ENCODE measurements around the gene SMAD2. TPM values are rescaled to one million over a fixed set of nuclear protein-coding genes. Genes with fewer than 3 reads are reported as not detected.

Gene SMAD2
- total RNA-seq, 1 experiment from 2014 or later = 97.0 TPM

GRCh38 chr18:47799376-47799775 lies 131.1 kb downstream of the SMAD2 start:
- no peaks in the 10 kb centered on the region for H3K79me2 ChIP-seq (ENCODE audit: low read depth)
- H3K36me3 ChIP-seq (ENCODE audit: low read depth) = no peaks in the 10 kb centered on the region
- POLR2A ChIA-PET (ENCODE audit: unreplicated experiment) = no interaction called here
- H3K27ac ChIP-seq = no peak overlapping the region
- H3K9me3 ChIP-seq (ENCODE audit: insufficient read depth, low read depth) = no peaks in the 10 kb centered on the region
- intact Hi-C loops (cut with micrococcal nuclease; ENCODE audit: unreplicated experiment) = no loop called here
- DNase-seq = no peak
- H3F3A ChIP-seq (ENCODE audit: insufficient read depth, low read depth) = no peaks in the 10 kb centered on the region
- no TSS peak for BruUV-seq (replicated peaks)
- no peak overlapping the region for H3K4me2 ChIP-seq
- H3K4me3 ChIP-seq = no peak overlapping the region
- H4K20me1 ChIP-seq (ENCODE audit: insufficient read depth) = no peaks in the 10 kb centered on the region
- no peaks in the 10 kb centered on the region for H3K4me1 ChIP-seq (replicated peaks; ENCODE audit: insufficient read depth)
- CTCF ChIA-PET = no interaction called here
- no peak for TF ChIP-seq CTCF (conservative IDR thresholded peaks at IDR 0.05)
- no peak for TF ChIP-seq EZH2 (IDR thresholded peaks at IDR 0.05; ENCODE audit: low read depth)
- no peak overlapping the region for H2AFZ ChIP-seq
- peaks cover 14% of the 10 kb centered on the region; the same call in 1 of the 2 replicates for H3K27me3 ChIP-seq (ENCODE audit: insufficient read depth, low read depth)
- no peaks in the 10 kb centered on the region for H3K9me2 ChIP-seq (ENCODE audit: insufficient read depth)

GRCh38 chr18:47798366-47798765 lies 132.1 kb downstream of the SMAD2 start:
- TF ChIP-seq EZH2 (IDR thresholded peaks at IDR 0.05; ENCODE audit: low read depth) = no peak
- TF ChIP-seq CTCF (conservative IDR thresholded peaks at IDR 0.05) = no peak

GRCh38 chr18:47797126-47797525 lies 133.3 kb downstream of the SMAD2 start:
- no peaks in the 10 kb centered on the region for H4K20me1 ChIP-seq (ENCODE audit: insufficient read depth)
- no peak for TF ChIP-seq CTCF (conservative IDR thresholded peaks at IDR 0.05)
- no peak for TF ChIP-seq EZH2 (IDR thresholded peaks at IDR 0.05; ENCODE audit: low read depth)
- BruUV-seq (replicated peaks) = no TSS peak
- H3K36me3 ChIP-seq (ENCODE audit: low read depth) = no peaks in the 10 kb centered on the region
- H3K9me3 ChIP-seq (ENCODE audit: insufficient read depth, low read depth) = no peaks in the 10 kb centered on the region
- H3K9me2 ChIP-seq (ENCODE audit: insufficient read depth) = no peaks in the 10 kb centered on the region
- H3K4me1 ChIP-seq (replicated peaks; ENCODE audit: insufficient read depth) = no peaks in the 10 kb centered on the region
- H3K27me3 ChIP-seq (ENCODE audit: insufficient read depth, low read depth) = peaks cover 12% of the 10 kb centered on the region; the same call in 1 of the 2 replicates
- CTCF ChIA-PET = no interaction called here
- no peak for DNase-seq
- no peak overlapping the region for H3K4me2 ChIP-seq
- POLR2A ChIA-PET (ENCODE audit: unreplicated experiment) = no interaction called here
- no peaks in the 10 kb centered on the region for H3K79me2 ChIP-seq (ENCODE audit: low read depth)
- H3K27ac ChIP-seq = no peak overlapping the region
- no peak overlapping the region for H2AFZ ChIP-seq
- intact Hi-C loops (cut with micrococcal nuclease; ENCODE audit: unreplicated experiment) = no loop called here
- no peaks in the 10 kb centered on the region for H3F3A ChIP-seq (ENCODE audit: insufficient read depth, low read depth)
- H3K4me3 ChIP-seq = no peak overlapping the region

More at GRCh38 chr18:47798366-47798765, 132.1 kb downstream of the SMAD2 start:
- POLR2A ChIA-PET (ENCODE audit: unreplicated experiment) = no interaction called here
- intact Hi-C loops (cut with micrococcal nuclease; ENCODE audit: unreplicated experiment) = no loop called here
- Histone ChIP-seq H3K9me3 (ENCODE audit: insufficient read depth, low read depth) (no peaks in the 10 kb centered on the region), H3K36me3 (ENCODE audit: low read depth) (no peaks in the 10 kb centered on the region), H4K20me1 (ENCODE audit: insufficient read depth) (no peaks in the 10 kb centered on the region), H3K79me2 (ENCODE audit: low read depth) (no peaks in the 10 kb centered on the region), H3K27me3 (ENCODE audit: insufficient read depth, low read depth) (peaks cover 14% of the 10 kb centered on the region; the same call in 1 of the 2 replicates), H2AFZ (no peak overlapping the region), H3K4me1 (replicated peaks; ENCODE audit: insufficient read depth) (no peaks in the 10 kb centered on the region), H3K4me3 (no peak overlapping the region), H3K4me2 (no peak overlapping the region), H3F3A (ENCODE audit: insufficient read depth, low read depth) (no peaks in the 10 kb centered on the region), H3K27ac (no peak overlapping the region), H3K9me2 (ENCODE audit: insufficient read depth) (no peaks in the 10 kb centered on the region)
- CTCF ChIA-PET = no interaction called here
- no peak for DNase-seq
- BruUV-seq (replicated peaks) = no TSS peak
